ENCODE measurements around the gene SRP54.
"Not testable (repeated sequence)": the region's sequence is repeated elsewhere in the genome, so short reads cannot be mapped to it uniquely, and the experiment has no call there.

Gene SRP54

DNA sequence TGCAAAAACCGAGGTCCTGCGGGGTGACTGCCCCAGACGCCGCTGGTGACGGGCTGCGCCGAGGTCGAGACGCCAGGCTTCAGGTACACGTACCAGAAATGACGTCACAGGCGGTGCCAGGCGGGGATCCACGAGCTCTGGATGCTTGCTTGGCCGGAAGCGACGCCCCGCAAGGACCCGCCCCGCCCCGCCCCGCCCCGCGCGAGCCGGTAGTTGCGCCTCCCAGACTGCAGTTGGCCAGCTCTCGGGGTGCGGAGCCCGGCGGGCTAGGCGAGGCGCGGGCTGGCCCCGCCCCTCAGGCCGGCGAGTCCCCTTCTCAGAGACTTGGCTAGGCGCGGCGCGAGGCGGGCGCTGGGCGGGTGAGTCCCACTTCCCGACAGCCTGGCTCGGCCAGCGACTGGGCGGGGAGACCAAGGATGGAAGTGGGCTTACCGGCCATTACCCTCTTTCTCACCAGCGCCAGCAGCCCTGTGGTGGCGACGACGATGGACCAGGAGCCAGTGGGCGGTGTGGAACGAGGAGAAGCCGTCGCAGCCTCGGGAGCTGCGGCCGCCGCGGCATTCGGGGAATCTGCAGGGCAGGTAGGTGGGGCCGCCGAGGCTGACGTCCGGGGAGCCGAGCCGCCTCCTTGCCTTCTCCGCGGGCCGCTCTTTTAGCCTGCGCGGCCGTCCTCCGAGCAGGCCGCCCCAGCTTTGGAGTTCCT, 63.4 kb downstream of the SRP54 start, which contains the start of gene FAM177A1:
Gene FAM177A1, plus strand, starts transcription at position 225 of the 703 bp plus-strand sequence. Its CDS starts 192 bp downstream, at position 417.
- FAIRE-seq (peak; percentile 88), DNase-seq (ENCODE audit: extremely low spot score, insufficient read length, low read depth) (peak; percentile 95)

DNA sequence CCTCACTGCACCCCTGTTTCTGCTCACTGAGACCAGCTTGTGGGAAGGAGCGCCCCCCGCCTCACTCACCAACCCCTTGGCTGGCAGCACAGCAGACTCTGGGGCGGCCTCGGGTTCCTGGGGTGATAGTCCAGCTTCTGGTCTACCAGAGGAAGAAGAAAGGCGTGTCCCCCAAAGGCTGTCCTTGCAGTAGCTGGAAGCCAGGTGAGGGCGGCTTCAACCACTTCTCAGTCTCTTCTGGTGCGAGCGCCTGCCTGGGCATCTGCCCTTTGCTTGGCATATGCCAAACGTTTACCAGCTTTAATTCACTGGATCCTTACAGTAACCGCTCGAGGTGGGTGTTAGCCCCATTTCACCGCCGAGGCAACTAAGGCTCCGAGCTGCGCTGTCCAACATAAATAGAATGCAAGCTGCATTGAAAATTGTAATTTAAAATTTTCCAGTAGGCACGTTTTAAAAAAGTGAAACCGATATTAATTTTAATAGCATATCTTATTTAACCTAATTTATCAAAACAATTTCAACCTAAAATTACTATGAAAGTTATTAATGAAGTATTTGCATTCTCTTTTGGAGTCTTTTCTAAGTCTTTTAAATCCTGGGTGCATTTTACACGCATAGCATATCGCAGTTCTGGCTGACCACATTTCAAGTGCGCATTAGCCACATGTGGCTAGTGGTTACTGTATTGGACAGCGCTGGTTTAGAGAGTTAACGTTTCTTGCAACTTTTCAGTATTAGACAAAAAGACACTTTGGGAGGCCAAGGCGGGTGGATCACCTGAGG, 64.2 kb downstream of the SRP54 start:
- FAIRE-seq (no peak), DNase-seq (ENCODE audit: extremely low spot score, insufficient read length, low read depth) (no peak)

DNA sequence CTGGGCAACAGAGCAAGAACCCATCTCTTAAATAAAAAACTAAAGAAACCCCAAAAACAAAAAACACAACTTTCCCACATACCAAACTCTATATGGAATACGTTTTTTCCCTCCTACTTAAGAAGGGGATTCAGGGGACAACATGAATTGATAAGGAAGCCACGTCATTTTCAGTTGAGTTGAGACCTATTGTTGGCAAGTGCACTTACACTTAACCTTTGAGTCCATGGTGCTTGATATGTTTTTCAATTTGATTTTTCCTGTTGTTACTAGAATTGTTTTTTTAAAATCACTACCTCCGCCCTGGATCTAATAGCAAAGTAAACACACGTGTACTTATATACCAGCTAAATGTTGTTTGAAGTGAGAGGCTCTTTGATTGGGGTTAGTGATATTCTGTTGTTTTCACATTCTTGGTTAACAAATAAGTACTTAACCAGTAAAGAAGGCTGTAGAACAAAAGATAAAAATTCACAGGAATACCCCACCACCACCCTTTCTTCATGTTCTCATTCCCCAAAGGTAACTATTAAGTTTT, 65.3 kb downstream of the SRP54 start:
- no peak for DNase-seq (ENCODE audit: extremely low spot score, insufficient read length, low read depth)
- no peak for FAIRE-seq

GRCh38 chr14:35050652-35051051, 67.9 kb downstream of the SRP54 start:
- DNase-seq (ENCODE audit: extremely low spot score, insufficient read length, low read depth) = no peak
- no peak for FAIRE-seq

- no peak for FAIRE-seq
Observed at GRCh38 chr14:35051796-35052195, 69.0 kb downstream of the SRP54 start.

GRCh38 chr14:35052637-35053036, 69.8 kb downstream of the SRP54 start:
- no peak for DNase-seq (ENCODE audit: extremely low spot score, insufficient read length, low read depth)
- no peak for FAIRE-seq

More at GRCh38 chr14:35051796-35052195, 69.0 kb downstream of the SRP54 start:
- DNase-seq (ENCODE audit: extremely low spot score, insufficient read length, low read depth) = no peak

DNA sequence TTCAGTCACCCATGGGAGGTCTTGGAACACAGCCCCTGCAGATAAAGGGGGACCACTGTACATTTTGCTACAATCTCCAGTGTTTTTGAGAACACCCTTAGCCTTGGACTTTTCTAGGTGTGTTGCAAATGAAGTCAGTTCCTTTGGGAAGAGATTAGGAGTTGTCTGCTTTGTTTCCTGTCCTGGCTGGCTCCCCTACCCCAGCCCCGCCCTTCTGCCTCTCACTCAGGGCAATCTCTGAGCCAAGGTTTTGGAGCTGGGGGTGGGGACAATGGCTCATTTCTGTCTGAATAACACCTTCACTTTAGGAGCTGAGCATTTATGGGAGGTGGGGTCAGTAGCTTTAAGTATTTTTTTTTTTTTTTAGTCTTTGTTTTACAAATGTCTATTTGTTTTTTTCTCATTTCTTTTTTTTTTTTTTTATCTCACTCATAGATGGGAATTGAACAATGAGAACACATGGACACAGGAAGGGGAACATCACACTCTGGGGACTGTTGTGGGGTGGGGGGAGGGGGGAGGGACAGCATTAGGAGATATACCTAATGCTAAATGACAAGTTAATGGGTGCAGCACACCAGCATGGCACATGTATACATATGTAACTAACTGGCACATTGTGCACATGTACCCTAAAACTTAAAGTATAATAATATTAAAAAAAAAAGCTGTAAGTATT, 78.5 kb downstream of the SRP54 start:
- not testable (repeated sequence) for FAIRE-seq; DNase-seq (ENCODE audit: extremely low spot score, insufficient read length, low read depth)

- FAIRE-seq; DNase-seq (ENCODE audit: extremely low spot score, insufficient read length, low read depth): not testable (repeated sequence)
Observed at GRCh38 chr14:35065731-35066130, 82.9 kb downstream of the SRP54 start.

GRCh38 chr14:35068238-35069012, 85.6 kb downstream of the SRP54 start:
- DNase-seq (ENCODE audit: extremely low spot score, insufficient read length, low read depth) (no peak), FAIRE-seq (no peak)

- no peak for DNase-seq (ENCODE audit: extremely low spot score, insufficient read length, low read depth)
- no peak for FAIRE-seq
Observed at GRCh38 chr14:35072226-35072625, 89.4 kb downstream of the SRP54 start.

GRCh38 chr14:35073486-35073885, 90.7 kb downstream of the SRP54 start:
- FAIRE-seq (no peak), DNase-seq (ENCODE audit: extremely low spot score, insufficient read length, low read depth) (no peak)

GRCh38 chr14:35078082-35078481, 95.3 kb downstream of the SRP54 start:
- no peak for FAIRE-seq

More at GRCh38 chr14:35078082-35078481, 95.3 kb downstream of the SRP54 start:
- no peak for DNase-seq (ENCODE audit: extremely low spot score, insufficient read length, low read depth)

Data from GM18507 (cell line).